ENCODE data around the gene GMEB2. TPM values are rescaled to one million over a fixed set of nuclear protein-coding genes. Genes with fewer than 3 reads are reported as not detected.

GMEB2 gene
- total RNA-seq, 1 donor from 2014 or later, result 11.2 TPM

GRCh38 chr20:63592661-63593060 is 34.2 kb downstream of the GMEB2 start:
- H3K4me3 Mint-ChIP-seq (ENCODE audit: unreplicated experiment), result no peak overlapping the region
- TF ChIP-seq CTCF (IDR thresholded peaks at IDR 0.05; ENCODE audit: unreplicated experiment), result no peak
- no peaks in the 10 kb centered on the region for H3K9me3 Mint-ChIP-seq (ENCODE audit: unreplicated experiment)
- no peak overlapping the region for H3K27ac Mint-ChIP-seq (ENCODE audit: unreplicated experiment)
- peaks cover 13% of the 10 kb centered on the region for H3K36me3 Mint-ChIP-seq (ENCODE audit: low read depth, unreplicated experiment)
- peaks cover 2% of the 10 kb centered on the region for H3K4me1 Mint-ChIP-seq (ENCODE audit: unreplicated experiment)
- DNase-seq (ENCODE audit: low spot score), result no peak
- peaks cover 7% of the 10 kb centered on the region for H3K27me3 Mint-ChIP-seq (ENCODE audit: unreplicated experiment)

- Mint-ChIP-seq H3K9me3 (ENCODE audit: unreplicated experiment) (no peaks in the 10 kb centered on the region), H3K36me3 (ENCODE audit: low read depth, unreplicated experiment) (peaks cover 13% of the 10 kb centered on the region)
Observed at GRCh38 chr20:63591786-63592355, 35.0 kb downstream of the GMEB2 start.

GRCh38 chr20:63591147-63591533 is 35.8 kb downstream of the GMEB2 start:
- no peak for TF ChIP-seq CTCF (IDR thresholded peaks at IDR 0.05; ENCODE audit: unreplicated experiment)
- Mint-ChIP-seq H3K27me3 (ENCODE audit: unreplicated experiment) (peaks cover 8% of the 10 kb centered on the region), H3K4me3 (ENCODE audit: unreplicated experiment) (peak overlapping the region; percentile 51), H3K27ac (ENCODE audit: unreplicated experiment) (peak overlapping the region; percentile 36), H3K9me3 (ENCODE audit: unreplicated experiment) (no peaks in the 10 kb centered on the region), H3K36me3 (ENCODE audit: low read depth, unreplicated experiment) (peaks cover 13% of the 10 kb centered on the region), H3K4me1 (ENCODE audit: unreplicated experiment) (peaks cover 2% of the 10 kb centered on the region)
- no peak for DNase-seq (ENCODE audit: low spot score)

More at GRCh38 chr20:63591786-63592355, 35.0 kb downstream of the GMEB2 start:
- TF ChIP-seq CTCF (IDR thresholded peaks at IDR 0.05; ENCODE audit: unreplicated experiment), result no peak
- Mint-ChIP-seq H3K4me1 (ENCODE audit: unreplicated experiment) (peaks cover 2% of the 10 kb centered on the region), H3K27me3 (ENCODE audit: unreplicated experiment) (peaks cover 7% of the 10 kb centered on the region), H3K27ac (ENCODE audit: unreplicated experiment) (no peak overlapping the region), H3K4me3 (ENCODE audit: unreplicated experiment) (no peak overlapping the region)
- no peak for DNase-seq (ENCODE audit: low spot score)

- H3K4me1 Mint-ChIP-seq (ENCODE audit: unreplicated experiment), result peaks cover 2% of the 10 kb centered on the region
- peaks cover 13% of the 10 kb centered on the region for H3K36me3 Mint-ChIP-seq (ENCODE audit: low read depth, unreplicated experiment)
- H3K27ac Mint-ChIP-seq (ENCODE audit: unreplicated experiment), result peak overlapping the region; percentile 36
- no peak for DNase-seq (ENCODE audit: low spot score)
- no peaks in the 10 kb centered on the region for H3K9me3 Mint-ChIP-seq (ENCODE audit: unreplicated experiment)
- H3K27me3 Mint-ChIP-seq (ENCODE audit: unreplicated experiment), result peaks cover 10% of the 10 kb centered on the region
- H3K4me3 Mint-ChIP-seq (ENCODE audit: unreplicated experiment), result peak overlapping the region; percentile 51
- TF ChIP-seq CTCF (IDR thresholded peaks at IDR 0.05; ENCODE audit: unreplicated experiment), result no peak
Observed at GRCh38 chr20:63590218-63591146, 36.4 kb downstream of the GMEB2 start.

All from endothelial cell (in vitro differentiated cells).